Activated naive CD4-positive, alpha-beta T cell treated with anti-CD3 and anti-CD28 coated beads for 36 hours (primary cell): ENCODE measurements around the gene RGS3. TPM values are rescaled to one million over a fixed set of nuclear protein-coding genes. Genes with fewer than 3 reads are reported as not detected.
A peak's percentile ranks its signal among the peaks of the same experiment; 100 is the strongest.

Source experiments
- CTCF ChIA-PET: fragments of 350-600 bp; sonication (Branson Sonifier 250); formaldehyde crosslinking; loops from one replicate; lab custom pipeline; 2021; ENCODE audit warnings: antibody characterized with exemption; lab: Charles Lee
- DNase-seq: peaks from one replicate; pipeline ENCODE4 v3.0.0-alpha.2; 2020
- H3K27ac Mint-ChIP-seq: one replicate; pipeline ENCODE4 v1.8.0; 2021; ENCODE audit warnings: mild to moderate bottlenecking, mixed read lengths
- H3K27me3 Mint-ChIP-seq: one replicate; pipeline ENCODE4 v1.8.0; 2021; ENCODE audit warnings: low read depth, mixed read lengths
- H3K36me3 Mint-ChIP-seq: one replicate; pipeline ENCODE4 v1.8.0; 2021; ENCODE audit warnings: low read depth, mixed read lengths
- H3K4me1 Mint-ChIP-seq: one replicate; pipeline ENCODE4 v1.8.0; 2021; ENCODE audit warnings: low read depth, mixed read lengths
- H3K4me3 Mint-ChIP-seq: one replicate; pipeline ENCODE4 v1.8.0; 2021; ENCODE audit warnings: mild to moderate bottlenecking, moderate library complexity, mixed read lengths
- H3K9me3 Mint-ChIP-seq: one replicate; pipeline ENCODE4 v1.8.0; 2021; ENCODE audit warnings: mixed read lengths
- intact Hi-C: fragments of 100-400 bp; cut with micrococcal nuclease; formaldehyde crosslinking; loops from one replicate; pipeline ENCODE4 v1.15.1; 2023
- total RNA-seq, 2 experiments: library from RNA; stranded (reverse); gene quantifications; one replicate each; pipeline ENCODE4 v1.2.3, GENCODE V29; 2021

Gene RGS3
- total RNA-seq, 2 experiments from 2014 or later, result 11.9 to 12.6 TPM

DNA sequence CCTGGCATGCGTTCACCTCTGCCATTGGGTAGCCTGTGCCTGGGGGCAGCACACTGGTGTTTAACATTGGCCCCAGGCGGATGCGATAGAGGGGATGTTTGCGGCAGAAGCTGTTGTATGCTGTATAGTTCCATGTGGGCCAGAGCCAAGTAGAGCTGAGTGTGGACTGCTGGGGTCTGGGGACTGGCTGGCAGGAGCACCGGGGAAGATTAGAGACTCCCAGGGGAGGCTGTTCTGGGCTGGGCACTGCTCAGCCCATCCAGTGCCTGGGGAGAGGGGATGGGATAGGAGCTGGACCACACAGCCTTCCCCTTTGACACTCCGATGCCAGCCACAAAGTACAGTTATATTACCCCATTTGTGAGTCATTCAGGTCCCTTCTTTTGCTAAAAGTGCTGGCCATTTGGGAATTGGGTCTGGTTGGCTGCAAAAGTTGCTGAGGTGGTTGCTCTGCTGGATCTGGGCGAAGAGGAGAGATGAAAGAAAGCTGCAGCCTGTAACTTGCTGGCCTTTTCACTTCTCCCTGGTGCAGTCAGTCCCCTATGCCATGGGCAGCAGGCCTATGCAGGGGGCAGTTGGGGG, 73.8 kb downstream of the RGS3 start:
- Mint-ChIP-seq H3K36me3 (peaks cover 2% of the 10 kb centered on the region), H3K4me3 (no peak overlapping the region), H3K27ac (no peak overlapping the region), H3K27me3 (no peaks in the 10 kb centered on the region), H3K4me1 (no peaks in the 10 kb centered on the region), H3K9me3 (no peaks in the 10 kb centered on the region)
- intact Hi-C loops, result no loop called here
- DNase-seq, result no peak
- CTCF ChIA-PET, result no interaction called here

DNA sequence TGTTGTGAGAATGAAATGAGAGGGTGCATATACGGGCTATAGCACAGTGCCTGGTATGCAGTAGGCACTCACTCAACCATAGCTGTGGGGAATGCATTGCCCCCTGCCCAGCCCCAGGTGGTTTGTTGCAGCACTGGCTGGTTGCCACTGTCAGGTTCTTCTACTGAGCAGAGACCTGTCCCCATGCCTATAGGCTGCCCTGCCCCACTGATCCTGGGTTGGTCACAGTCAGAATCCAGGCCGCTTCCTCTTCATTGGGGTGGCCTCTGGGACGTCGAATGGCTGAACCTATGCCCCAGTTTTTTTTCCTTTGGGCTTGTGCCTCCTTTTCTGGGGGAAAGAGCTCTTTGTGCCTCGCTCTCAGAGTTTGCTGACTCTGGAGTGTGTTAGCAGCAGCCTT, 74.6 kb downstream of the RGS3 start:
- CTCF ChIA-PET, result no interaction called here
- no peak for DNase-seq
- Mint-ChIP-seq H3K4me3 (no peak overlapping the region), H3K27me3 (no peaks in the 10 kb centered on the region), H3K36me3 (peaks cover 2% of the 10 kb centered on the region), H3K4me1 (no peaks in the 10 kb centered on the region), H3K9me3 (no peaks in the 10 kb centered on the region), H3K27ac (no peak overlapping the region)
- intact Hi-C loops, result no loop called here

DNA sequence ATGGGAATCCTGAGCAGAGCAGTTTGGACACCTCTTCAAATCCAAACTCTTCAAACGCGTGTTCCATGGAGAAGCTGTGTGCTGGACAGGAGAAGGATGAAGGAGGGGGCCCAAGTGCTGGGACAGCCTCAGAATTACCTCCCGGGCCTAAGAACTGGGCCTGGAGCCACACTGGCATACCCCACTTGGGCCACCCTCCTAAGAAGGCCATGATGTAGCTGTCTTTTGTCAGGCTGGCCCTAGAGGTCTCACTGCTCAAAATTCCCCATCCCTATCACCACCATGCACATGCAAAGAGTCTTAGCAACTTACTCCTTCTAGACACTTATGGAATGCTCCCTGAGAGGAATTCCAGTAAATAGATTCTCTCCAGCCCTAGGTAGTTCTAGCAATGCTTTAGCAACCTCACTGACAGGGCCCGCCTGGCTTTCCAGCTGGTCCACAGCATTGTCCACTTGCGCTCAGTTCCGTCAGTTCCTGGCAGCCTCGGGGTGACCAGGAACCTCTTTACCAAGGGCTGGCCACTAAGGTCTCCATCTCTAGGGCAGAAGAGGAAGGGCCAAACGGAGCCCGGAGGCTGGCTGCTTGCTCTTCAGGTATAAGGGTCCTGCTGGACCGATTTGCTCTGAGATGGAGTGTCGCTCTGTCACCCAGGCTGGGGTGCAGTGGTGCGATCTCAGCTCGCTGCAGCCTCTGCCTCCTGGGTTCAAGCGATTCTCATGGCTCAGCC, 75.3 kb downstream of the RGS3 start:
- intact Hi-C loops, result no loop called here
- Mint-ChIP-seq H3K27me3 (no peaks in the 10 kb centered on the region), H3K4me3 (no peak overlapping the region), H3K27ac (no peak overlapping the region), H3K4me1 (no peaks in the 10 kb centered on the region), H3K9me3 (no peaks in the 10 kb centered on the region), H3K36me3 (peaks cover 2% of the 10 kb centered on the region)
- CTCF ChIA-PET, result no interaction called here
- DNase-seq, result no peak

DNA sequence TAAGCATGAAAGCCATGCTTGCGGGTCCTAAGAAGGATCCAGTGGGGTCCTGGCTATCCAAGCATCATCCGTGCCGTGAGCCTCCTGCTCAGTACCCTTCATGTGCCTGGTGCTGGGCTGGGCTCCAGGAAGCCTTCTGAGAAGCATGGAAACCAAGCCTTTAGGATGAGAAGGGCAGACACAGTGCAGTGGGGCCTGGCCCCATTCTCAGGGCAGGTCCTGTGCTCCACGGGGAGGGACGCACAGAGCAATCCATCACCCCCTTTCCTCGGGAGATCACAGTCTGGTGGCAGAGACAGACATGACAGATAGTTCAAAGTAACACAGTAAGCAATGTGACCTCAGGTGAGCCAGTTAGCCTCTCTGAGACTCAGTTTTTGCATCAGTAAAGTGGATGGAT, 76.9 kb downstream of the RGS3 start:
- no peak for DNase-seq

DNA sequence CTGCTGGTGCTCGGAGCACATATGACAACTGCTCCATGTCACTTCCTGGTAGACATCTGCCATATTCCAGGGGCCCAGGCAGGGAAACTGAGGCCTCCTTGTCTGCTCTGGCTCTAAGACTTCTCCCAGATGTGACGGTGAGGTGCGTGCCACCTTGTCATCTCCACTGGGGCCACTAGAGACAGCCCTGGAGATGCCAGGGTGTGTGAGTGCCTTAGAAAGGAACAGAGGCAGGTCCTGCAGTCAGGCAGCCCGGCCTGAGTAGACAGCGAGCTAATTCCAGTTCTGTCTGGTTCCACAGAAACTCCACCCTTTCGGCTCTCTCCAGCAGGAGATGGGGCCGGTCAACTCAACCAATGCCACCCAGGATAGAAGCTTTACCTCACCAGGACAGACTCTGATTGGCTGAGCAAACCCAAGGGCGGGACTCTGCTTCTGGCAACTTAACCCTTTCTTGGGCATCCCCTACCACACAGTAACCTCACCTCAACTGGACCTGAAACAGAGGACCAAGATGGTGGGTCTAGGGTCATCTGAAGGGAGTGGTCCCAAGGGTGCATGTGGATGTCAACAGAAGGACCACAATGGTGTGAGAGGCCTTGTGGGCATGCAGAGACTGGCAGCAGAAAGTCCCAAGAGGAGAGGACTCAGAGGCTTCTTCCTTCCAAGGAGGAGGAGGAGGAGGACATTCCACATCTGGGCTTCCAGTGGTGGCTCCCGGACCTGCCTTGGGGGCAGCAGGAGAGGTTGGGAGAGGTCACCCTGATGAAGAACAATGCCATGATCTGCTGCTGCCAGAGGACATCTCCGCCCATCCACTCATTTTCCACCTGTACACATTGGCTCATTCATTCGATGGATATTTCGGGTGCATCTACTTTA, 77.7 kb downstream of the RGS3 start:
- H3K9me3 Mint-ChIP-seq, result no peaks in the 10 kb centered on the region
- DNase-seq, result no peak
- H3K4me1 Mint-ChIP-seq, result no peaks in the 10 kb centered on the region
- no peaks in the 10 kb centered on the region for H3K27me3 Mint-ChIP-seq
- intact Hi-C loops, result no loop called here
- peaks cover 2% of the 10 kb centered on the region for H3K36me3 Mint-ChIP-seq
- CTCF ChIA-PET, result interaction anchor here (0.6 kb wide), 1 partner anchor 117 kb away, joined by 3 read pairs; no protein-coding TSS in a partner anchor
- no peak overlapping the region for H3K4me3 Mint-ChIP-seq
- no peak overlapping the region for H3K27ac Mint-ChIP-seq

More for the DNA sequence above, 76.9 kb downstream of the RGS3 start:
- Mint-ChIP-seq H3K4me1 (no peaks in the 10 kb centered on the region), H3K27me3 (no peaks in the 10 kb centered on the region), H3K4me3 (no peak overlapping the region), H3K9me3 (no peaks in the 10 kb centered on the region), H3K36me3 (peaks cover 2% of the 10 kb centered on the region), H3K27ac (no peak overlapping the region)
- intact Hi-C loops, result no loop called here
- CTCF ChIA-PET, result no interaction called here

DNA sequence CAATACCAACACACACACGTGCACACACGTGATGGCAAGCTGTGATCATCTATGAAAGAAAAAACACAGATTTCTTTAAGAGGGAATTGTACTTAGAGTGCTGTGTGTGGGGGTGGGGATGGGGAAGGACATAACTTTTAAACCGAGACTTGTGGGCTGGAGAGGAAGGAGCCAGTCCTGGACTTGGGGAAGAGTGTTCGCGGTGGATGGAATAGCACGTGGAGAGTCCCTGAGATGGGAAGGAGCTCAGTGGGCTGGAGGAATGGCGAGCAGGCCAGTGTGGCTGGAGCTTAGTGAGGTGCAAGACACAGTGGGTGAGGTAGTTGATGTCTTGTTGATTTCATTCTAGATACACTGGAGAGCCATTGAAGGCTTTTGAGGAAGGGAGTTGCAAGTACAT, 78.5 kb downstream of the RGS3 start:
- CTCF ChIA-PET, result interaction anchor here (0.6 kb wide), 1 partner anchor 117 kb away, joined by 3 read pairs; no protein-coding TSS in a partner anchor
- peaks cover 2% of the 10 kb centered on the region for H3K36me3 Mint-ChIP-seq
- H3K4me3 Mint-ChIP-seq, result no peak overlapping the region
- no peaks in the 10 kb centered on the region for H3K9me3 Mint-ChIP-seq
- H3K27me3 Mint-ChIP-seq, result no peaks in the 10 kb centered on the region
- H3K27ac Mint-ChIP-seq, result no peak overlapping the region
- no peak for DNase-seq
- intact Hi-C loops, result no loop called here
- no peaks in the 10 kb centered on the region for H3K4me1 Mint-ChIP-seq

DNA sequence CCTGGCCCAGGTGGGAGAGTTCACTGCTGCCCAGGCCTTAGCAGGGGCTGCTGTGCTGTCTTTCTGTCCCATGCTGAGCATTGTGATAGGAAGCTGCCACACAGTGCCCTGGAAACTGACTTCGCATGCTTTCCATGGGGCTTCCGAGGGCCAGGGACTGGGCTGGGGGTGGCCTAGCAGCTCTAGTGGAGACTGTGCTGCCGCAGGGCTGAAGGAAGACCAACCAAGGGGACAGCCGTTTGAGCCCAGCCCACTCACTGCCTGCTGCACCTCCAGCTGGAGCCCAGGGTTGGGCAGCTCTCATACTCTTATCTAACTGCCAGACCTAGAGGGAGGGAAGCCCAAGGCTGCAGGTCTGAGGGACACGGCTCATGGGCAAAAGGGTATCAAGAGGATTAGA, 79.2 kb downstream of the RGS3 start:
- peaks cover 2% of the 10 kb centered on the region for H3K36me3 Mint-ChIP-seq
- CTCF ChIA-PET, result no interaction called here
- no peaks in the 10 kb centered on the region for H3K27me3 Mint-ChIP-seq
- H3K9me3 Mint-ChIP-seq, result no peaks in the 10 kb centered on the region
- H3K4me1 Mint-ChIP-seq, result peaks cover 6% of the 10 kb centered on the region
- H3K27ac Mint-ChIP-seq, result no peak overlapping the region
- no peak for DNase-seq
- intact Hi-C loops, result no loop called here
- no peak overlapping the region for H3K4me3 Mint-ChIP-seq

DNA sequence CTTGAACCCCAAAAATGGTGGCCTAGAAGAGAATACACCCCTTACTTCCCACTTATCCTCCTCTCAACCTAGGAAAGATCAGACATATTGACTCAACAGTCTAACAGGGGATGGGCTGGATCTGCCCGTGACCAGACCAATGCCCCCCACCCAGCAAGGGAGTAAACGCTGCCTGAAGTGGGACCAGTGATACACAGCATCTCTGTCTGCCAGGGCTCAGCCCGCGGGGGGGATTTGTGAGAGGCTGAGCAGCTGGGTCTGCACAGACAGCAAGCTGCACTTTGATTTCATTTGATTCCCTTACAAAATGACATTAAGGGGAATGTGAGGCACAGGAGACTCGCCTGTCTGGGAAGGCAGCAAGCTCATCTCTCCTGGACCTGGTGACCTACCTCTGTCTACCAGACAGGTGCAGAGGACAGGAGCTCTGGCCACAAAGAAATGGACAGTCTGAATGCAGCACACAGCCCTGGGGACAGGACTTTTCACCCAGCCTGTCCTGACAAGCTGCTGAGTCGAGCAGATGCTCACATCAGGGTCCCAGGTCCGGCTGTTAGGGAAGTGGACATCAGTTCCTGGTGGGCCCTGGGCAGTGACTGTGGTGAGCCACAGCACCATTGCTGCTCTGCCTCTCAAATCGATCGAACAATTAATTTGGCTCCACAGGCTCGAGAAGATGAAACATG, 79.9 kb downstream of the RGS3 start:
- Mint-ChIP-seq H3K4me3 (no peak overlapping the region), H3K4me1 (peaks cover 13% of the 10 kb centered on the region), H3K36me3 (peaks cover 2% of the 10 kb centered on the region), H3K27ac (no peak overlapping the region), H3K9me3 (no peaks in the 10 kb centered on the region), H3K27me3 (no peaks in the 10 kb centered on the region)
- CTCF ChIA-PET, result no interaction called here
- intact Hi-C loops, result no loop called here
- DNase-seq, result no peak

DNA sequence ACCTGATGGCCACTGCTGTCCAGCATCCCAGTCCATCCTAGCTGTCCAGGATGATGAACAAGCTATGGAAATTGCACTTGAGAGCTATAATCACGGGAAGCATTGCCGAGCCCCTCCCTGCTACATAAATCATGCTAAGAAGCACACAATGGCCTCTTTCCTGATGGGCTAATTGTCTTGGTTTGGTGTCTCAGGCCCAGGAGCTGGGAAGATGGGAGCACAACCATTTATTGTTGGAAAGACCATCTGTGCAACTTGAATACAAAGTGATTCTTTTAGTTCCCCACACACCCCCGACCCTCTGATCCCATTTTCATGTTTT, 80.4 kb downstream of the RGS3 start:
- peaks cover 17% of the 10 kb centered on the region for H3K4me1 Mint-ChIP-seq
- H3K4me3 Mint-ChIP-seq, result no peak overlapping the region
- CTCF ChIA-PET, result no interaction called here
- no peak overlapping the region for H3K27ac Mint-ChIP-seq
- peaks cover 2% of the 10 kb centered on the region for H3K36me3 Mint-ChIP-seq
- no peaks in the 10 kb centered on the region for H3K9me3 Mint-ChIP-seq
- no peak for DNase-seq
- no peaks in the 10 kb centered on the region for H3K27me3 Mint-ChIP-seq
- intact Hi-C loops, result no loop called here

DNA sequence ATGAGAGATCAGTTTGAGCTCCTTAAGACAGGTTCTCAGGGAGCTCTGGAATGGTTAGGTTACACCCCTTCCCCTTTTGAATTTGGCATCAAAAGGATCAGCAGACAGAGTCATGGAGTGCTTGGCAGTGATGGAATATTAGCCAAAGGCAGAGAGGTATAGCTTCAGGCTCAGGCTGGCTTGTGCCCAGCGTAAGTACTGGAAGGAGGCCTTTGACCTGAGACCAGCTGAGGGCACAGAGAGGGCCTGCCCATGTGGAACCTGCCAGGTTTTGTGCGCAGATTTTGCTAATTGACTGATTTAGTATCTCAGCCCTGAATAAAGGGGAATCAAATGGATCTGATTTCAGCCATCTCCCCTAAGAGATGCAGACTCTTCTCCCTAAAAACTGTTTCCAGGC, 81.5 kb downstream of the RGS3 start:
- DNase-seq, result no peak
- Mint-ChIP-seq H3K36me3 (peaks cover 2% of the 10 kb centered on the region), H3K27ac (no peak overlapping the region), H3K4me1 (peaks cover 23% of the 10 kb centered on the region), H3K9me3 (no peaks in the 10 kb centered on the region), H3K4me3 (no peak overlapping the region), H3K27me3 (no peaks in the 10 kb centered on the region)
- CTCF ChIA-PET, result interaction anchor here (0.7 kb wide), 1 partner anchor 93 kb away, joined by 3 read pairs; no protein-coding TSS in a partner anchor
- intact Hi-C loops, result loop anchor here (5.0 kb wide), 1 partner anchor 33 kb away; no protein-coding TSS in a partner anchor

DNA sequence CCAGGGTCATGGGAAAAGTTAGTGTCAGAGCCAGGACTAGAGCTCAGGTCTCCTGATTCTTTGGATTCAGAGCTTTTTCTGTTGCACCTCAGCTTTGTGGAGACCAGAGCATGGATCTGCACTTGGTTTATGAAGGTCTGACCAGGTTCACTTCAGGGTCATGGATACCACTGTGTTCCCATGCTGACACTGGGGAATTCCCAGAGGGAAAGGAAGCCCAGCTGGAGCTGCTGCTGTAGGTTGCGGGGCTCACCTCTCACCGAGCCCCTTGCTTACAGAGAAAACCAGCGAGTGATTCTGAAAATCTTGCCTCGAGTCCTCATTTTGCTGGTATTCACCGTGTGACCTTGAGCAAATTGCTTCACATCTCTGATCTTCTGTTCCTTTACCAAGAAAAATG, 83.0 kb downstream of the RGS3 start:
- CTCF ChIA-PET, result no interaction called here
- peaks cover 2% of the 10 kb centered on the region for H3K36me3 Mint-ChIP-seq
- intact Hi-C loops, result loop anchor here (5.0 kb wide), 1 partner anchor 34 kb away; no protein-coding TSS in a partner anchor
- H3K4me3 Mint-ChIP-seq, result no peak overlapping the region
- DNase-seq, result no peak
- peaks cover 23% of the 10 kb centered on the region for H3K4me1 Mint-ChIP-seq
- H3K9me3 Mint-ChIP-seq, result no peaks in the 10 kb centered on the region
- H3K27ac Mint-ChIP-seq, result no peak overlapping the region
- H3K27me3 Mint-ChIP-seq, result no peaks in the 10 kb centered on the region

DNA sequence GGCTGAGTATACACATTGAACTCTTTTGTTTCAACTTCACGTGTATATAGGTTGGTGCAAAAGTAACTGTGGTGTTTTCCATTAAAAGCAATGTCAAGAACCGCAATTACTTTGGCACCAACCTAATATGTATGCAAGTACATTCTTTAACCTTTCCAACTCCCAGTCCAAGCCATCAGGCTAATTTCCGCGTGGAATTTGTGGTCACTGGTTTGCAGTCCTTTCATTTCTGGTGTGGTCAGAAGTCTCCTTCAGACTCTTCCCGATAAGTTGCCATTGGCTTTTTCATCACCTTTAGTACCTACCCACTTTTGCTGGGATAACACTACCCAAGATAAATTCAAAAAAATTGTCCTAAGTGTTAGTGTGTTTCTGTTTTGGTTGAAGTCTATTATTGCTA, 84.0 kb downstream of the RGS3 start:
- intact Hi-C loops, result loop anchor here (5.0 kb wide), 1 partner anchor 35 kb away; no protein-coding TSS in a partner anchor
- Mint-ChIP-seq H3K27me3 (no peaks in the 10 kb centered on the region), H3K4me3 (no peak overlapping the region), H3K4me1 (peaks cover 23% of the 10 kb centered on the region), H3K27ac (peak overlapping the region; percentile 87), H3K36me3 (no peaks in the 10 kb centered on the region), H3K9me3 (no peaks in the 10 kb centered on the region)
- DNase-seq, result no peak
- CTCF ChIA-PET, result interaction anchor here (1.2 kb wide), 1 partner anchor 101 kb away, joined by 5 read pairs; no protein-coding TSS in a partner anchor
